NCI-H1930 (cell line): ENCODE data around the gene CBLC.
"Not testable (repeated sequence)": the region's sequence is repeated elsewhere in the genome, so short reads cannot be mapped to it uniquely, and the experiment has no call there.

Experiments
- DNase-seq, 2 experiments: peaks; one replicate each; lab custom pipeline; 2025; lab: John Stamatoyannopoulos, UW

CBLC gene

GRCh38 chr19:44819246-44819832 lies 41.6 kb downstream of the CBLC start:
- no peak for DNase-seq

GRCh38 chr19:44820648-44821609 lies 43.2 kb downstream of the CBLC start:
- no peak for DNase-seq

GRCh38 chr19:44822177-44822576 lies 44.5 kb downstream of the CBLC start:
- no peak for DNase-seq

- DNase-seq, result no peak
These were observed 45.1 kb downstream of the CBLC start for GRCh38 chr19:44822670-44823372.

GRCh38 chr19:44823373-44823698 lies 45.6 kb downstream of the CBLC start:
- DNase-seq, result no peak

- DNase-seq, result no peak
These were observed 47.1 kb downstream of the CBLC start for GRCh38 chr19:44824761-44825160.

- DNase-seq, result not testable (repeated sequence)
These were observed 55.2 kb downstream of the CBLC start for GRCh38 chr19:44832875-44833274.

GRCh38 chr19:44834399-44834798 lies 56.7 kb downstream of the CBLC start:
- not testable (repeated sequence) for DNase-seq

GRCh38 chr19:44839276-44839675 lies 61.6 kb downstream of the CBLC start:
- no peak for DNase-seq

- no peak for DNase-seq
These were observed 63.1 kb downstream of the CBLC start for GRCh38 chr19:44840811-44841210.

GRCh38 chr19:44841231-44841630 lies 63.5 kb downstream of the CBLC start:
- DNase-seq, result no peak

- no peak for DNase-seq
These were observed 67.6 kb downstream of the CBLC start for GRCh38 chr19:44845286-44845611.

- DNase-seq, result peak; percentile 95
These were observed 68.1 kb downstream of the CBLC start, which contains the start of gene NECTIN2 for GRCh38 chr19:44845612-44846454. Gene NECTIN2 (plus strand): TSS chr19:44846297. CDS start chr19:44846526, 229 bp downstream.

- DNase-seq, result no peak
These were observed 68.9 kb downstream of the CBLC start for GRCh38 chr19:44846455-44847143.

GRCh38 chr19:44847144-44848035 lies 69.7 kb downstream of the CBLC start:
- DNase-seq, result no peak

GRCh38 chr19:44848036-44848811 lies 70.5 kb downstream of the CBLC start:
- DNase-seq, result no peak

- DNase-seq, result no peak
These were observed 71.2 kb downstream of the CBLC start for GRCh38 chr19:44848812-44849447.
